ENCODE measurements around the gene PCMTD2.
A peak's percentile ranks its signal among the peaks of the same experiment; 100 is the strongest.

The PCMTD2 gene

DNA sequence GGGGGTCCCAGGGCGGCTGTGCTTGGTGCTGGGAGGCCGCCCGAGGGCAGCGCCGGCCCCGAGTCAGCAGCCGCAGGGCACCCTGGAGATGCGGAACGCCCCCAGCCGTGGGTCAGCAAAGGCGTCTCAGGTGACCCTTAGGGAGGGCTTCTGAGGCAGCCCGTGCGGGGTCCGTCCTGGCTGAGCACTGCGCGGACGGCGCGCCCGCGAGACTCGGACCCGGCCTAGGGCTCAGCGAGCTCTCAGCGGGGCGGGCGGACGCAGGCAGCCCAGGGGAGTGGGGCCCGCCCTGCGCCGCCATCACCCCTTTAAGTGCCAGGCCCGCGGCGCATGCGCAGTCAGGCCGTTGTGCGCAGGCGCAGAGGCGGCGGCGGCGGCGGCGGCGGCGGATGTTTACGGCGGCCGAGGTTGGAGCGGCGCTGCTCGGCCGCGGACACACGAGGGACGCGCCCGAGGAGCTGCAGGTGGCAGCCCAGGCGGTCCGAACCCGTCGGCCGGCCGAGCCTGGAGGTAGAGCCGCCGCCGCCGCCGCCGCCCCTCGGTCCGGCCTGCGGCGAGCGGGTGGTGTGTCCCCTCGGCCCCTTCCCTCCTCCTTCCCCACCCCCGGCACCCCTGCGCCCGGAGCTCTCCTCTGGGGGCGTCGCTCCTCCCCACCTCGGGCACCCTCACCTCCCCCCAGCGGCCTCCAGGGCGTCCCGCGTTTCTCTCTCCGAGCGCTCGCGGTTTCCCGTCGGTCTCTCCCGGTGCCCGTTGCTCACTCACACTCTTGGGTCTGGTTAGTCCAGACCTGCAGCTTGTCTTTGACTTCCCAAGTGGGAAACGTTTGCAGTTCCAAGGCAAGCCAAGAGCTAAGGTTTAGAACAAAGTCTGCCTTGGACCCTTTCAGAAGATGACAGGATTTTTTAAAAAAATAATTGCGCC, at the start of gene PCMTD2:
TSS of gene PCMTD2 (plus strand) at position 388 of the 921 bp plus-strand sequence. CDS start 4,218 bp downstream, outside the sequence.
- no peak for DNase-seq (ENCODE audit: low read depth, low spot score)
- Histone ChIP-seq H3K27ac (peak within 1 kb of the TSS; percentile 64), H3K4me3 (peak within 1 kb of the TSS; percentile 98), H3K9ac (ENCODE audit: insufficient read length) (peak within 1 kb of the TSS; percentile 95), H3K36me3 (ENCODE audit: insufficient read depth, low read length) (no peaks in the 10 kb centered on the region), H3K9me3 (ENCODE audit: low read depth, low read length) (no peaks in the 10 kb centered on the region)
- no peak for TF ChIP-seq EZH2 (IDR thresholded peaks at IDR 0.05)
- no peak for TF ChIP-seq FOXP2 (optimal IDR thresholded peaks at IDR 0.05; ENCODE audit: control extremely low read depth, extremely low read length, insufficient read depth)
- peak; percentile 76; the same call in 1 of the 2 replicates for TF ChIP-seq POLR2AphosphoS5 (IDR thresholded peaks at IDR 0.05; ENCODE audit: borderline replicate concordance, low read depth, low read length)

DNA sequence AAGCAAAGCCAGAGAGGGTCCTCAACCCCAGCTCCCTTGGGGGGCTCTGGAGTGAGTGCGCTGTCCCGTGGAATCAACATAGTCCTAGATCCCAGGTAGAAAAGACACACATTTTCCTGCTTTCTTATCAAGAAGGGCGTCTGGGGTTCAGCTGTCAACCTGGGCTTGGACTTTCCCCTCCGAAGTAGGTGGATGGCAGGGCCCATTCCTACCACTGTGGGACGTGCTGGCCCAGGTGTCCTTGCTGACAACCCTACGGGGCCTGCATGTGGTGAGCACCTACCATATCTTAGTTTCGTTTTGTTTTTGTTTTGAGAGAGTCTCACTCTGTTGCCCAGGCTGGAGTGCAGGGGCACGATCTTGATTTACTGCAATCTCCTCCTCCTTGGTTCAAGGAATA, 48.9 kb upstream of the PCMTD2 start:
- no peaks in the 10 kb centered on the region for H3K36me3 ChIP-seq (ENCODE audit: insufficient read depth, low read length)
- no peaks in the 10 kb centered on the region for H3K9me3 ChIP-seq (ENCODE audit: low read depth, low read length)
- TF ChIP-seq FOXP2 (optimal IDR thresholded peaks at IDR 0.05; ENCODE audit: control extremely low read depth, extremely low read length, insufficient read depth) (no peak), POLR2AphosphoS5 (IDR thresholded peaks at IDR 0.05; ENCODE audit: borderline replicate concordance, low read depth, low read length) (no peak), EZH2 (IDR thresholded peaks at IDR 0.05) (no peak)
- no peak overlapping the region for H3K9ac ChIP-seq (ENCODE audit: insufficient read length)
- H3K4me3 ChIP-seq: no peak overlapping the region
- no peak overlapping the region for H3K27ac ChIP-seq
- no peak for DNase-seq (ENCODE audit: low read depth, low spot score)

DNA sequence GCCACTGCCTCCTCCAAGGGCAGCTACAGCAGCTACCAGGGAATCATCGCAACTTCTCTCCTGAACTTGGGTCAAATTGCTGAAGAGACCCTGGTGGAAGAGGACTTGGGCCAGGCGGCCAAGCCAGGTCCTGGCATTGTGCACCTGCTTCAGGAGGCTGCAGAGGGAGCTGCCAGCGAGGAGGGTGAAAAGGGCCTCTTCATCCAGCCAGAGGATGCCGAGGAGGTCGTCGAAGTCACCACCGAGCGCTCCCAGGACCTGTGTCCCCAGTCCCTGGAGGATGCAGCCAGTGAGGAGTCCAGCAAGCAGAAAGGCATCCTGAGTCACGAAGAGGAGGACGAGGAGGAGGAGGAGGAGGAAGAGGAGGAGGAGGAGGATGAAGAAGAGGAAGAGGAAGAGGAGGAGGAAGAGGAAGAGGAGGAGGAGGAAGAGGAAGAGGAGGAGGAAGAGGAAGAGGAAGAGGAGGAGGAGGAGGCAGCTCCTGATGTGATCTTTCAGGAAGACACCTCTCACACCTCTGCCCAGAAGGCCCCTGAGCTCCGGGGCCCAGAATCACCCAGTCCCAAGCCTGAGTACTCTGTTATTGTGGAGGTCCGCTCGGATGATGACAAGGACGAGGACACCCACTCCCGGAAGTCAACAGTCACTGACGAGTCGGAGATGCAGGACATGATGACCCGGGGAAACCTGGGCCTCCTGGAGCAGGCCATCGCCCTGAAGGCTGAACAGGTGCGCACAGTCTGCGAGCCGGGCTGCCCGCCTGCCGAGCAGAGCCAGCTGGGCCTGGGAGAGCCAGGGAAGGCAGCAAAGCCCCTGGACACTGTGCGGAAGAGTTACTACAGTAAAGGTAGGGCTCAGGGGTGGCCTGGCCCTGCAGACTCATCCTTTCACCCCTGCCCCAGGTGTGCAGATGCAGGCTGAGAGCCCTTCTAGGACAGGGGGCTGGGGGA, 47.6 kb upstream of the PCMTD2 start:
- Histone ChIP-seq H3K9me3 (ENCODE audit: low read depth, low read length) (no peaks in the 10 kb centered on the region), H3K9ac (ENCODE audit: insufficient read length) (no peak overlapping the region), H3K4me3 (no peak overlapping the region), H3K36me3 (ENCODE audit: insufficient read depth, low read length) (no peaks in the 10 kb centered on the region), H3K27ac (no peak overlapping the region)
- TF ChIP-seq POLR2AphosphoS5 (IDR thresholded peaks at IDR 0.05; ENCODE audit: borderline replicate concordance, low read depth, low read length) (no peak), FOXP2 (optimal IDR thresholded peaks at IDR 0.05; ENCODE audit: control extremely low read depth, extremely low read length, insufficient read depth) (no peak), EZH2 (IDR thresholded peaks at IDR 0.05) (no peak)
- DNase-seq (ENCODE audit: low read depth, low spot score): no peak

DNA sequence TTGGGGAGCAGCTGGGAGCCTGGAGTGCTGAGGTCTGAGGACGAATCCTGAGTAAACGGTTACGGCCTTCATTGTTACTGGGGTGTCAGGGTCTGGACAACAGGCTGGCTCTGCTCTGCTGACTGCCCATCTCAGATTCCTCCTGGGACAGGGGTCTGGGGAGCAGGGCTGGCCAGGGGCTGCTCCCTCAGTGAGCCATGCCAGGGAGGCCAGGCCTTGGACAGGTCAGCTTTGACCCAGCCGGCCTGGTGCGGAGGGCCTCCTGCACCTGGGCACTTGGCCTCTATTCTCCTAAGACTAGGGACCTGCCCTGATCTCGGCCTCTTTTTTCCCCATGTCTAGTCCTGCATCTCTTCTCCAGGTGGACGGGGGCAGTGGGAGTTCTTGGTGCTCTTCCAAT, 46.4 kb upstream of the PCMTD2 start:
- H3K9me3 ChIP-seq (ENCODE audit: low read depth, low read length): no peaks in the 10 kb centered on the region
- TF ChIP-seq FOXP2 (optimal IDR thresholded peaks at IDR 0.05; ENCODE audit: control extremely low read depth, extremely low read length, insufficient read depth) (no peak), POLR2AphosphoS5 (IDR thresholded peaks at IDR 0.05; ENCODE audit: borderline replicate concordance, low read depth, low read length) (no peak), EZH2 (IDR thresholded peaks at IDR 0.05) (no peak)
- H3K4me3 ChIP-seq: no peak overlapping the region
- DNase-seq (ENCODE audit: low read depth, low spot score): no peak
- H3K27ac ChIP-seq: no peak overlapping the region
- no peaks in the 10 kb centered on the region for H3K36me3 ChIP-seq (ENCODE audit: insufficient read depth, low read length)
- H3K9ac ChIP-seq (ENCODE audit: insufficient read length): no peak overlapping the region

DNA sequence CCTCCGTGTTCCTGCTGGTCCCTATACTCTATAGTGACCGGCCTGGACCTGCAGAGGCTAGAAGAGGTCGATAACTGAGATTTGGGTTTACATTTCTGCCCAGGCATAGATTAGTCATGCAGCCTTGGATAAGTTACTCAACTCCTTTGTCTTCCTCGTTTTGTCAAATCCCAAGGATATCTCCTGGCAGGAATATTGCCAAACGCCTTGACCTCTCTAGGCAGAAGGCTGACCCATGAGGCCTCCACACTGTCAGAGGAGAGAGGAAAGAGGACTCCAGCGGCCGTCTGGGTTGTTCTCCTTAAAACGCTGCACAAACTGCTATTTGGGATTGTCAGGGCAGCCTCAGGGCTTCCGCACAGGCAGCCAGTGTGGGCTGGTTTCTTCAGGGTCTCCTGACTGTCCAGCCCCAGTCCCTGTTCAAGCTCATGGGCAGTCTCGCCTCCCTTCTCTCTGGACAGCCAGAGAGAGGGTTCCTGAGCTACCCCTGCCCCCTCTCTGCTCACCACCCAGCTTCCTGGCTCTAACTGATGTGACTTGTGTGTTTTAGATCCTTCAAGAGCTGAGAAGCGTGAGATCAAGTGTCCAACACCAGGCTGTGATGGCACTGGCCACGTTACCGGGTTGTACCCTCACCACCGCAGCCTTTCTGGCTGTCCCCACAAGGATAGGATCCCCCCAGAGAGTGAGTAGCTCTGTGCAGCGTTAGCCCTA, 44.7 kb upstream of the PCMTD2 start:
- TF ChIP-seq EZH2 (IDR thresholded peaks at IDR 0.05) (no peak), FOXP2 (optimal IDR thresholded peaks at IDR 0.05; ENCODE audit: control extremely low read depth, extremely low read length, insufficient read depth) (no peak), POLR2AphosphoS5 (IDR thresholded peaks at IDR 0.05; ENCODE audit: borderline replicate concordance, low read depth, low read length) (no peak)
- DNase-seq (ENCODE audit: low read depth, low spot score): no peak
- Histone ChIP-seq H3K9me3 (ENCODE audit: low read depth, low read length) (no peaks in the 10 kb centered on the region), H3K36me3 (ENCODE audit: insufficient read depth, low read length) (no peaks in the 10 kb centered on the region), H3K4me3 (no peak overlapping the region), H3K9ac (ENCODE audit: insufficient read length) (no peak overlapping the region), H3K27ac (no peak overlapping the region)

DNA sequence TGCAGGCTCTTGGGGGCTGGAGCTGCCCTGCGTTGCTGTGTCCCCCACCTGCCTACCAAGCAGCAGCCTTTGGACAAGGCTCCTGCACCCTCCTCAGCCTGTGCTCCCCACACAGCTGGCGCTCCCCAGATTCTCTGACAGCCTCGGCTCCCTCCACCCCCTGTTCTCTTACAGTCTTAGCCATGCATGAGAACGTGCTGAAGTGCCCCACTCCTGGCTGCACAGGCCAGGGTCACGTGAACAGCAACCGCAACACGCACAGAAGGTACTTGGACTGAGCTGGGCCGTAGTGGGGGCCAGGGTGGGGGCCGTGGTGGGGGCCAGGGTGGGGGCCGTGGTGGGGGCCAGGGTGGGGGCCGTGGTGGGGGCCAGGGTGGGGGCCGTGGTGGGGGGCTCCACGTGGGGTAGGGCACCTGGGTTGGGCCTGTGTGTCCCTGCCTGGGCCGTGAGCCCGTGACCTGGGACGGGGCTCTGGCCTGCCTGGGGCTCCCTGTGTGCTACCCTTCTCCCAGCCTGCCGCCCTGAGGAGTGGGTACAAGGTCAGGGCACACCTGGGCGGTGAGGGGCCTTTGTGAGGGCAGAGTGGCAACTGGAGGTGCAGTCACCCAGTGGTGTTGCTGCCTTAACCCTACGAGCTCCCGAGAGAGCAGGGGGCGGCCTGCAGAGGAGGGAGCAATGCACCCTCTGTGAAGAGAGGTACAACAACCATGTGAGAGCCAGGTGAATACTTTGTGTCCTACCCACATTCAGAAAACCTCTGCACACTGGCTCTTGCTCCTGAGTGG, 43.5 kb upstream of the PCMTD2 start:
- DNase-seq (ENCODE audit: low read depth, low spot score): no peak
- no peaks in the 10 kb centered on the region for H3K9me3 ChIP-seq (ENCODE audit: low read depth, low read length)

DNA sequence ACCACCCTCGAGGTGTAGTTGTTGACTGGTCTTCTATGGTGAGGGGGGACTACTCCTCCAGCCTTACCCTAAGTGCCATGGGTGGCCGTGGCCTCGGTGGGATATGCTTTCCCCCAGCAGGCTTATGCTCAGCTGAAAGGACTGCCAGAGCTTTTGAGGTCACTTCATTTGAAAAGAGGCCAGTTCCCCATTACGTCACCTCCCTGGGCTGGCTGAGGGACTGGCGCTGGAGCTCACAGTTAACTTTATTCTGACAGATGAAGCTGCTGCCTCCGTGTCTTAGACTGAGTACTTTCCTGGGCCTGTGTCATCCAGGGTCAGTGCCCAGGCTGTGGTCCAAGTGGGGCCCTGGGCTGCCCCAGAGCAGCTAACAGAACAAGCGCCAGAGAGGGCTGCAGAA, 42.8 kb upstream of the PCMTD2 start:
- H3K9me3 ChIP-seq (ENCODE audit: low read depth, low read length): no peaks in the 10 kb centered on the region
- no peaks in the 10 kb centered on the region for H3K36me3 ChIP-seq (ENCODE audit: insufficient read depth, low read length)
- DNase-seq (ENCODE audit: low read depth, low spot score): no peak
- TF ChIP-seq POLR2AphosphoS5 (IDR thresholded peaks at IDR 0.05; ENCODE audit: borderline replicate concordance, low read depth, low read length): no peak
- no peak for TF ChIP-seq FOXP2 (optimal IDR thresholded peaks at IDR 0.05; ENCODE audit: control extremely low read depth, extremely low read length, insufficient read depth)
- TF ChIP-seq EZH2 (IDR thresholded peaks at IDR 0.05): no peak
- H3K4me3 ChIP-seq: no peak overlapping the region
- no peak overlapping the region for H3K9ac ChIP-seq (ENCODE audit: insufficient read length)
- no peak overlapping the region for H3K27ac ChIP-seq

More for the DNA sequence above, 43.5 kb upstream of the PCMTD2 start:
- TF ChIP-seq FOXP2 (optimal IDR thresholded peaks at IDR 0.05; ENCODE audit: control extremely low read depth, extremely low read length, insufficient read depth): no peak
- TF ChIP-seq EZH2 (IDR thresholded peaks at IDR 0.05): no peak
- TF ChIP-seq POLR2AphosphoS5 (IDR thresholded peaks at IDR 0.05; ENCODE audit: borderline replicate concordance, low read depth, low read length): no peak
- Histone ChIP-seq H3K27ac (no peak overlapping the region), H3K4me3 (no peak overlapping the region), H3K9ac (ENCODE audit: insufficient read length) (no peak overlapping the region), H3K36me3 (ENCODE audit: insufficient read depth, low read length) (no peaks in the 10 kb centered on the region)

All from SK-N-MC (cell line).